T-cell (primary cell): Measurements from ENCODE around the gene ELAPOR1. TPM values are rescaled to one million over a fixed set of nuclear protein-coding genes. Genes with fewer than 3 reads are reported as not detected.

Source experiments
- ATAC-seq, 4 experiments: fragments of 200-7000 bp in 3 of 4; fragments of 150-1000 bp in 1 of 4; cut with Tn5 transposase; replicated peaks in 1 of 4; 1 replicate in 3 of 4; 2 replicates in 1 of 4; pipeline ENCODE4 v1.10.0; 2021; ENCODE audit warnings: moderate library complexity in 3 of 4, mild to moderate bottlenecking in 2 of 4, moderate number of reproducible peaks in 1 of 4
- CTCF ChIA-PET, 2 donors: fragments of 300-600 bp; sonication (Branson Sonifier 250); formaldehyde crosslinking; loops; one replicate each; lab custom pipeline; 2022; ENCODE audit warnings: antibody characterized with exemption in 2 of 2; lab: Charles Lee
- POLR2A ChIA-PET, 2 donors: fragments of 300-600 bp; sonication (Branson Sonifier 250); formaldehyde crosslinking; loops; one replicate each; lab custom pipeline; 2022; ENCODE audit warnings: antibody characterized with exemption in 2 of 2; lab: Charles Lee
- DNase-seq, 35 experiments: peaks; one replicate each; pipeline versions ENCODE4 v3.0.0 to v3.0.0-alpha.2; 2013 to 2023
- H3K27ac ChIP-seq: one replicate; pipeline ENCODE4 v1.5.1; 2013; ENCODE audit warnings: low read length
- H3K27me3 ChIP-seq, 2 experiments: replicated peaks in 1 of 2; 1 replicate in 1 of 2; 2 replicates in 1 of 2; pipeline versions ENCODE4 v1.6.1 to v1.7.0; 2013; ENCODE audit warnings: low read length in 1 of 2, mixed read lengths in 1 of 2; ENCODE audit not compliant: control insufficient read depth in 2 of 2, insufficient read depth in 2 of 2; ENCODE audit errors: extremely low read depth in 1 of 2
- H3K36me3 ChIP-seq, 2 donors: 1 replicate in 1 of 2; 2 replicates in 1 of 2; pipeline versions ENCODE4 v1.6.1 to v1.7.0; 2013; ENCODE audit warnings: low read length in 1 of 2; ENCODE audit not compliant: control insufficient read depth in 2 of 2, insufficient read depth in 1 of 2; ENCODE audit errors: extremely low read depth in 1 of 2
- H3K4me1 ChIP-seq, 2 experiments: 1 replicate in 1 of 2; 2 replicates in 1 of 2; pipeline versions ENCODE4 v1.6.1 to v1.7.0; 2013; ENCODE audit warnings: low read length in 2 of 2, mixed read lengths in 1 of 2; ENCODE audit not compliant: insufficient read depth in 2 of 2, control insufficient read depth in 1 of 2; ENCODE audit errors: extremely low read depth in 1 of 2
- H3K4me3 ChIP-seq, 2 donors: 1 replicate in 1 of 2; 2 replicates in 1 of 2; pipeline versions ENCODE4 v1.5.1 to v1.7.0; 2013; ENCODE audit warnings: mild to moderate bottlenecking in 2 of 2, low read length in 1 of 2, moderate library complexity in 1 of 2; ENCODE audit not compliant: control insufficient read depth in 1 of 2; ENCODE audit errors: extremely low read depth in 1 of 2
- H3K9me3 ChIP-seq: 2 replicates; pipeline ENCODE4 v1.7.0; 2013
- H3K27ac Mint-ChIP-seq, 2 donors: one replicate each; pipeline ENCODE4 v1.8.0; 2020 to 2021; ENCODE audit warnings: mild to moderate bottlenecking in 2 of 2, mixed read lengths in 2 of 2
- H3K27me3 Mint-ChIP-seq, 2 donors: one replicate each; pipeline ENCODE4 v1.8.0; 2021 to 2022; ENCODE audit warnings: mixed read lengths in 2 of 2
- H3K36me3 Mint-ChIP-seq: one replicate; pipeline ENCODE4 v1.8.0; 2021; ENCODE audit warnings: mixed read lengths
- H3K4me1 Mint-ChIP-seq, 3 donors: one replicate each; pipeline ENCODE4 v1.8.0; 2020 to 2022; ENCODE audit warnings: mixed read lengths in 3 of 3, mild to moderate bottlenecking in 1 of 3
- H3K4me3 Mint-ChIP-seq, 3 donors: one replicate each; pipeline ENCODE4 v1.8.0; 2020 to 2022; ENCODE audit warnings: mild to moderate bottlenecking in 3 of 3, mixed read lengths in 3 of 3, moderate library complexity in 3 of 3
- H3K9me3 Mint-ChIP-seq, 3 donors: one replicate each; pipeline ENCODE4 v1.8.0; 2020 to 2022; ENCODE audit warnings: mixed read lengths in 3 of 3
- WGBS: methylation state at CpG from one replicate; pipeline ENCODE4 v1.1.5; 2013; ENCODE audit warnings: missing lambda C conversion rate; ENCODE audit not compliant: insufficient coverage; 5-methylcytosine and 5-hydroxymethylcytosine counted together
- total RNA-seq, 35 experiments: library from RNA in 6 of 35; stranded (reverse) in 6 of 35; fragments of 120-200 nt in 1 of 35; gene quantifications; one replicate each; pipeline versions ENCODE4 v1.2.1 to v1.2.4 and lab custom pipeline; 2013 to 2026

Gene ELAPOR1
- total RNA-seq, 5 donors from 2014 or later (not counting 1 experiment from before 2014, with no cell fraction given): 8.1 to 21.4 (median 16.1) TPM

DNA sequence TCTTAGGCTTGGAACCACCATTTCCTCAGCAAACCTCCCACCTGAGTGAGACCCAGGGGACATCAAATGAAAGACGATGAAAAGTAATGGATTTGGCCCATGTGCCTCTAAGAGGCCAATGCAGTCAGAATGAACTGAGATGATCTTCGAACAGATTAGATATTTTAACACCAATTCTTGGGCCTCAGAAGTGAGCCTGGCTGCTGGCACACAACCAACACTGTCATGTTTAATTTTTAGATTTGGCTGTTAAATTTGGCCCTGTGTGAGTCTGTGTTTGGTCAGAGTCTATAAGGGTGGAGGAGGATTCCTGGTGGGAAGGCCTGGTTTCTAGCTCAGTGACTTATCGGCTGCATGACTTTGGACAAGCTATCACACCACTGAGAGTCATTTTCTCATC, 45.4 kb downstream of the ELAPOR1 start:
- H3K27ac Mint-ChIP-seq: no peak overlapping the region
- no CpG with 5 or more reads among the region's 3 CpGs for WGBS
- H3K27me3 ChIP-seq: no peaks in the 10 kb centered on the region
- H3K4me3 Mint-ChIP-seq: no peak overlapping the region
- peaks cover 4% of the 10 kb centered on the region for H3K36me3 Mint-ChIP-seq
- ChIA-PET CTCF (no interaction called here), POLR2A (no interaction called here)
- ATAC-seq (no peak), DNase-seq (no peak)
- no peak overlapping the region for H3K4me3 ChIP-seq
- no peaks in the 10 kb centered on the region for H3K27me3 Mint-ChIP-seq
- H3K4me1 ChIP-seq: peaks cover 8 to 10% of the 10 kb centered on the region in 2 experiments
- no peaks in the 10 kb centered on the region for H3K9me3 ChIP-seq
- no peaks in the 10 kb centered on the region for H3K36me3 ChIP-seq
- peaks cover 9 to 17% (median 16%) of the 10 kb centered on the region in 3 donors for H3K4me1 Mint-ChIP-seq
- no peaks in the 10 kb centered on the region for H3K9me3 Mint-ChIP-seq
- no peak overlapping the region for H3K27ac ChIP-seq

DNA sequence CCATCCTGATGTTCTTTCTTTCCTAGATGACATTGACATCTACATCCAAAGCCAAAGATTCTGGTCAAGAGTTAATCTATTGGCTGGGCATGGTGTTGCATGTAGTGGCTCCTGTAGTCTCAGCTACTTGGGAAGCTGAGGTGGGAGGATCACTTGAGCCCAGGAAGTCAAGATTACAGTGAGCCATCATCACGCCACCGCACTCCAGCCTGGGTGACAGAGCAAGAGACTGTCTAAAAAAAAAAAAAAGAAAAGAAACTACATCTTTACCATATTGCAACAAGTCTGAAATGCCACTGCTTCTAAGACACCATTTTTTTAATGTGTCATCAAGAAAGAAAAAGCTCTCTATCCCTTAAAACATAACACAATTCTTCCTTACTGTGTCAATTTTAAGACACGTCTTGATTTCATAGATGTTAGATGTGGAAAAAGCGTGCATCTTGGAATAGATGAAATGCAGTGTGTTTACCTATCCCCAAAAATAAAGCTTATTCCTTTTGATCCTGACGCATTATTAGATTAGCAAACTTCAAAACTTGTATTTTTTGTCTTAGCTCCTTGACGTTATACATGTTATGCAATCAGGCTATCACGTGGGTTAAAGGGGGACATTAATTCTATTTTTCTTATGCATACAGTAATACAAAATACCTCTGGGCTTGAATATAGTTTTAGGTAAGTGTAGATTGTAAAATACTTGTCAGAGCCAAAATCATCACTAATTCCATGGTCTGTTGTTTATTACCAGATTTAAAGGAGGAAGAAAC, 46.3 kb downstream of the ELAPOR1 start:
- H3K9me3 Mint-ChIP-seq: no peaks in the 10 kb centered on the region
- ATAC-seq: no peak
- DNase-seq: no peak

GRCh38 chr1:109161858-109162606, 48.1 kb downstream of the ELAPOR1 start:
- H3K36me3 ChIP-seq: no peaks in the 10 kb centered on the region
- Mint-ChIP-seq H3K27ac (peak overlapping the region; percentile 77 to 90), H3K27me3 (no peaks in the 10 kb centered on the region), H3K4me1 (peaks cover 9 to 17% (median 16%) of the 10 kb centered on the region in 3 donors), H3K36me3 (peaks cover 4% of the 10 kb centered on the region), H3K4me3 (peak overlapping the region; percentile 3 to 52 (median 22)), H3K9me3 (no peaks in the 10 kb centered on the region)
- H3K4me3 ChIP-seq: no peak overlapping the region
- CTCF ChIA-PET: interaction anchor here in 1 of 2 donors (0.6 kb wide), 1 partner anchor 21 kb away, joined by 3 read pairs; no protein-coding TSS in a partner anchor
- POLR2A ChIA-PET: no interaction called here
- H3K27ac ChIP-seq: peak overlapping the region; percentile 50
- no peaks in the 10 kb centered on the region for H3K27me3 ChIP-seq
- 76% methylated on average over 9 of the region's 12 CpGs for WGBS
- peaks cover 8 to 10% of the 10 kb centered on the region in 2 experiments for H3K4me1 ChIP-seq
- peak; percentile 75 to 82 (median 80) for ATAC-seq
- DNase-seq: peak in 16 of 35 experiments; percentile 4 to 39 (median 11)
- H3K9me3 ChIP-seq: no peaks in the 10 kb centered on the region

More for the DNA sequence above, 46.3 kb downstream of the ELAPOR1 start:
- Histone ChIP-seq H3K27me3 (no peaks in the 10 kb centered on the region), H3K9me3 (no peaks in the 10 kb centered on the region), H3K4me1 (peaks cover 8 to 10% of the 10 kb centered on the region in 2 experiments), H3K36me3 (no peaks in the 10 kb centered on the region), H3K4me3 (no peak overlapping the region), H3K27ac (no peak overlapping the region)
- Mint-ChIP-seq H3K4me3 (no peak overlapping the region), H3K36me3 (peaks cover 4% of the 10 kb centered on the region), H3K27me3 (no peaks in the 10 kb centered on the region), H3K4me1 (peaks cover 9 to 17% (median 16%) of the 10 kb centered on the region in 3 donors), H3K27ac (no peak overlapping the region)
- WGBS: no CpG with 5 or more reads among the region's 7 CpGs
- POLR2A ChIA-PET: no interaction called here
- CTCF ChIA-PET: interaction anchor here in 1 of 2 donors (0.5 kb wide), 1 partner anchor 250 kb away, joined by 7 read pairs; no protein-coding TSS in a partner anchor

GRCh38 chr1:109162626-109163025, 48.7 kb downstream of the ELAPOR1 start:
- no peaks in the 10 kb centered on the region for H3K27me3 Mint-ChIP-seq
- no peak for ATAC-seq
- Histone ChIP-seq H3K9me3 (no peaks in the 10 kb centered on the region), H3K27me3 (no peaks in the 10 kb centered on the region), H3K36me3 (peaks cover 0 to 4% of the 10 kb centered on the region in 2 donors), H3K4me1 (peaks cover 8 to 10% of the 10 kb centered on the region in 2 experiments), H3K4me3 (no peak overlapping the region), H3K27ac (no peak overlapping the region)
- no peak for DNase-seq
- H3K4me1 Mint-ChIP-seq: peaks cover 9 to 17% (median 16%) of the 10 kb centered on the region in 3 donors
- ChIA-PET CTCF (no interaction called here), POLR2A (no interaction called here)
- H3K9me3 Mint-ChIP-seq: no peaks in the 10 kb centered on the region
- peak overlapping the region; percentile 77 to 90 for H3K27ac Mint-ChIP-seq
- H3K4me3 Mint-ChIP-seq: peak overlapping the region in 1 of 3 donors; percentile 52
- H3K36me3 Mint-ChIP-seq: peaks cover 5% of the 10 kb centered on the region

GRCh38 chr1:109163551-109163950, 49.6 kb downstream of the ELAPOR1 start:
- no peak overlapping the region for H3K27ac ChIP-seq
- H3K36me3 ChIP-seq: peaks cover 0 to 4% of the 10 kb centered on the region in 2 donors
- Mint-ChIP-seq H3K4me3 (no peak overlapping the region), H3K36me3 (peaks cover 14% of the 10 kb centered on the region), H3K9me3 (no peaks in the 10 kb centered on the region), H3K27ac (no peak overlapping the region), H3K4me1 (peaks cover 9 to 17% (median 16%) of the 10 kb centered on the region in 3 donors), H3K27me3 (peaks cover 0 to 6% of the 10 kb centered on the region in 2 donors)
- H3K4me3 ChIP-seq: no peak overlapping the region
- H3K4me1 ChIP-seq: peaks cover 8 to 10% of the 10 kb centered on the region in 2 experiments
- CTCF ChIA-PET: no interaction called here
- POLR2A ChIA-PET: no interaction called here
- ATAC-seq (no peak), DNase-seq (no peak)
- no peaks in the 10 kb centered on the region for H3K27me3 ChIP-seq
- H3K9me3 ChIP-seq: no peaks in the 10 kb centered on the region
